PC-9 (cell line): ENCODE results near the gene DOCK4. TPM values are rescaled to one million over a fixed set of nuclear protein-coding genes. Genes with fewer than 3 reads are reported as not detected.

Experiments used
- BruUV-seq: library from RNA; stranded (reverse); fragments of 400-500 nt; replicated peaks from 2 replicates; lab custom pipeline; 2021; lab: Mats Ljungman, UMichigan
- CTCF ChIA-PET: fragments of 300-600 bp; sonication (Branson Sonifier 250); formaldehyde crosslinking; loops from one replicate; lab custom pipeline; 2022; ENCODE audit warnings: antibody characterized with exemption; lab: Charles Lee
- POLR2A ChIA-PET: fragments of 300-600 bp; sonication (Branson Sonifier 250); formaldehyde crosslinking; loops from one replicate; lab custom pipeline; 2022; ENCODE audit warnings: antibody characterized with exemption; ENCODE audit not compliant: unreplicated experiment; lab: Charles Lee
- DNase-seq, 2 experiments: peaks; one replicate each; pipeline versions ENCODE4 v3.0.0 to v3.0.0-alpha.2; 2015 to 2022; ENCODE audit warnings: mixed read lengths in 1 of 2
- H2AFZ ChIP-seq: fragments of 200-600 bp; sonication (generic); 2 replicates; pipeline ENCODE4 v1.8.1; 2017; ENCODE audit warnings: antibody characterized with exemption
- H3F3A ChIP-seq: fragments of 200-600 bp; sonication (generic); 2 replicates; pipeline ENCODE4 v1.8.1; 2017; ENCODE audit warnings: antibody characterized with exemption, mild to moderate bottlenecking, low read depth; ENCODE audit not compliant: insufficient read depth
- H3K27ac ChIP-seq: fragments of 200-600 bp; sonication (generic); 2 replicates; pipeline ENCODE4 v1.6.1; 2016; ENCODE audit warnings: mixed run types
- H3K27me3 ChIP-seq: fragments of 200-600 bp; sonication (generic); 2 replicates; pipeline ENCODE4 v1.6.1; 2016; ENCODE audit warnings: low read depth, mixed run types; ENCODE audit not compliant: insufficient read depth
- H3K36me3 ChIP-seq: fragments of 200-600 bp; sonication (generic); 2 replicates; pipeline ENCODE4 v1.6.1; 2016; ENCODE audit warnings: low read depth, mixed run types
- H3K4me1 ChIP-seq: fragments of 200-600 bp; sonication (generic); replicated peaks from 2 replicates; pipeline ENCODE4 v1.6.1; 2016; ENCODE audit warnings: mixed run types; ENCODE audit not compliant: insufficient read depth
- H3K4me2 ChIP-seq: fragments of 200-600 bp; sonication (generic); 2 replicates; pipeline ENCODE4 v1.6.1; 2017; ENCODE audit warnings: mixed run types
- H3K4me3 ChIP-seq: fragments of 200-600 bp; sonication (generic); 2 replicates; pipeline ENCODE4 v1.6.1; 2016; ENCODE audit warnings: mixed run types
- H3K79me2 ChIP-seq: fragments of 200-600 bp; sonication (generic); 2 replicates; pipeline ENCODE4 v1.6.1; 2017; ENCODE audit warnings: low read depth, mixed run types
- H3K9me2 ChIP-seq: fragments of 200-600 bp; sonication (generic); 2 replicates; pipeline ENCODE4 v1.8.1; 2017; ENCODE audit warnings: mild to moderate bottlenecking; ENCODE audit not compliant: insufficient read depth
- H3K9me3 ChIP-seq: fragments of 200-600 bp; sonication (generic); 2 replicates; pipeline ENCODE4 v1.8.1; 2016; ENCODE audit warnings: low read depth; ENCODE audit not compliant: insufficient read depth
- H4K20me1 ChIP-seq: fragments of 200-600 bp; sonication (generic); 2 replicates; pipeline ENCODE4 v1.8.1; 2017; ENCODE audit not compliant: insufficient read depth
- CTCF ChIP-seq: fragments of 200-600 bp; sonication (generic); conservative IDR thresholded peaks from 2 replicates; pipeline ENCODE4 v1.6.1; 2017; ENCODE audit warnings: mixed run types, antibody characterized with exemption, mild to moderate bottlenecking, moderate library complexity
- EZH2 ChIP-seq: fragments of 200-600 bp; sonication (generic); IDR thresholded peaks from 2 replicates; pipeline ENCODE4 v1.8.0; 2017; ENCODE audit warnings: antibody characterized with exemption, low read depth
- intact Hi-C: fragments of 100-400 bp; cut with micrococcal nuclease; formaldehyde crosslinking; loops from one replicate; pipeline ENCODE4 v1.10.0; 2022; ENCODE audit not compliant: unreplicated experiment
- total RNA-seq: library from RNA; stranded (reverse); gene quantifications from 2 replicates; pipeline ENCODE4 v1.2.3, GENCODE V29; 2021

Gene DOCK4
- total RNA-seq, 1 experiment from 2014 or later = 0.98 TPM

- peaks cover 25% of the 10 kb centered on the region for H3K4me1 ChIP-seq
- H3K27me3 ChIP-seq = no peaks in the 10 kb centered on the region
- H3K4me3 ChIP-seq = no peak overlapping the region
- DNase-seq = no peak
- no peaks in the 10 kb centered on the region; the same call in 1 of the 2 replicates for H3K9me3 ChIP-seq
- ChIA-PET CTCF (no interaction called here), POLR2A (no interaction called here)
- no peaks in the 10 kb centered on the region for H3K9me2 ChIP-seq
- no TSS peak for BruUV-seq
- peaks cover 6% of the 10 kb centered on the region; the same call in 1 of the 2 replicates for H3F3A ChIP-seq
- H2AFZ ChIP-seq = no peak overlapping the region
- no peaks in the 10 kb centered on the region for H4K20me1 ChIP-seq
- H3K4me2 ChIP-seq = no peak overlapping the region
- TF ChIP-seq EZH2 (no peak), CTCF (no peak)
- H3K27ac ChIP-seq = no peak overlapping the region
- H3K79me2 ChIP-seq = peaks cover 2% of the 10 kb centered on the region; the same call in 1 of the 2 replicates
- no peaks in the 10 kb centered on the region for H3K36me3 ChIP-seq
- intact Hi-C loops = loop anchor here (10.0 kb wide), 2 partner anchors 193 to 337 kb away; no protein-coding TSS in a partner anchor
These were observed 4.4 kb downstream of the DOCK4 start for GRCh38 chr7:112201839-112202238.

GRCh38 chr7:112201411-112201810 is 4.8 kb downstream of the DOCK4 start:
- peaks cover 25% of the 10 kb centered on the region for H3K4me1 ChIP-seq
- no peak for DNase-seq
- no peaks in the 10 kb centered on the region for H3K79me2 ChIP-seq
- no peaks in the 10 kb centered on the region for H3K9me2 ChIP-seq
- POLR2A ChIA-PET = no interaction called here
- no peaks in the 10 kb centered on the region for H3K36me3 ChIP-seq
- no peak overlapping the region for H3K4me2 ChIP-seq
- no peaks in the 10 kb centered on the region for H4K20me1 ChIP-seq
- no peak overlapping the region for H3K4me3 ChIP-seq
- CTCF ChIA-PET = no interaction called here
- no peaks in the 10 kb centered on the region for H3K27me3 ChIP-seq
- TF ChIP-seq CTCF (no peak), EZH2 (no peak)
- intact Hi-C loops = loop anchor here (10.0 kb wide), 2 partner anchors 193 to 337 kb away; no protein-coding TSS in a partner anchor
- no peaks in the 10 kb centered on the region; the same call in 1 of the 2 replicates for H3K9me3 ChIP-seq
- H2AFZ ChIP-seq = no peak overlapping the region
- H3K27ac ChIP-seq = no peak overlapping the region
- no TSS peak for BruUV-seq
- H3F3A ChIP-seq = peaks cover 6% of the 10 kb centered on the region; the same call in 1 of the 2 replicates

GRCh38 chr7:112199672-112200071 is 6.5 kb downstream of the DOCK4 start:
- H3K4me2 ChIP-seq = no peak overlapping the region
- no peak overlapping the region for H3K27ac ChIP-seq
- intact Hi-C loops = loop anchor here (10.0 kb wide), 2 partner anchors 195 to 335 kb away; no protein-coding TSS in a partner anchor
- peaks cover 6% of the 10 kb centered on the region; the same call in 1 of the 2 replicates for H3F3A ChIP-seq
- H3K4me1 ChIP-seq = peaks cover 22% of the 10 kb centered on the region
- no peaks in the 10 kb centered on the region for H4K20me1 ChIP-seq
- no peaks in the 10 kb centered on the region; the same call in 1 of the 2 replicates for H3K9me3 ChIP-seq
- no peak overlapping the region; the same call in 1 of the 2 replicates for H2AFZ ChIP-seq
- DNase-seq = no peak
- no TSS peak for BruUV-seq
- no peaks in the 10 kb centered on the region for H3K79me2 ChIP-seq
- no peaks in the 10 kb centered on the region for H3K27me3 ChIP-seq
- CTCF ChIA-PET = no interaction called here
- POLR2A ChIA-PET = no interaction called here
- no peak overlapping the region for H3K4me3 ChIP-seq
- H3K9me2 ChIP-seq = no peaks in the 10 kb centered on the region
- no peaks in the 10 kb centered on the region for H3K36me3 ChIP-seq
- TF ChIP-seq EZH2 = no peak
- TF ChIP-seq CTCF = no peak
